ENCODE measurements around the gene SURF4. TPM values are rescaled to one million over a fixed set of nuclear protein-coding genes. Genes with fewer than 3 reads are reported as not detected.
A peak's percentile ranks its signal among the peaks of the same experiment; 100 is the strongest.

The SURF4 gene
- total RNA-seq, 1 experiment from 2014 or later = 134 TPM

DNA sequence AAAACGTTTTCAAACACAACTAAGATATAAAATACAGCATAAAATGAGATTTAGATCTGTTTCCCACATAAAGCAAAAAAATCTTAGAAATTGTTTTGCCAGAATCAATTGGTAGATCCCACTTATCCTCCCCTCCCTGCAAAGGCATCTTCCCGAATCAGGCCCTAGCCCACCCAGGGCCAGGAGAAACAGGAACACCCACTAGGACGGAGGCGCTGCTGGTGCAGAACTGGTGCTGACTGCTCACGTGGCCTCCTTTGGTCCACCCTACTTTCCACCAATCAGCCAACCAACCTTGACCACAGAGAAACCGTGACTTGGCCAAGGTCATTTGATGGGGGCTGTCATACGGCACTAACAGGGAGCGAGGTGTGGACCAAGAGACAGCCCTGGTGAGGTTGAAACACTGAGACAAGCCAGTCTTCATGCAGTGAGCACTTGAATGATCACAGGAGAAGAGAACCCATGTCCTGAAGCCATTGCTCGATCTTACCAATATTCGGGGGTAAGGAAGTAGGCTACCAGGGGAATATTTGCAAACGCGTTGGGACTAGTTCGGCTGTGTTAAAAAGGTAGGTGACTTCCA lies 14.3 kb downstream of the SURF4 start:
- H3K79me2 ChIP-seq (ENCODE audit: insufficient read depth, low read length) = peaks cover 49% of the 10 kb centered on the region
- peak overlapping the region; percentile 26; the same call in 1 of the 2 replicates for H3K27ac ChIP-seq (ENCODE audit: low read depth, low read length)

GRCh38 chr9:133360400-133361393 lies 15.2 kb downstream of the SURF4 start:
- RAD21 ChIA-PET (ENCODE audit: low non-redundant PET in 1 of 2, low total read pairs in 2 of 2, uncharacterized antibody in 2 of 2, unreplicated experiment in 2 of 2) = no interaction called here
- H3K27ac ChIP-seq (ENCODE audit: low read depth, low read length) = peak overlapping the region; percentile 26; the same call in 1 of the 2 replicates
- BruUV-seq (replicated peaks) = no TSS peak
- no peaks in the 10 kb centered on the region for H4K20me1 ChIP-seq (ENCODE audit: insufficient read depth)
- H3K4me3 ChIP-seq (replicated peaks in 1 of 2; ENCODE audit: low read depth in 1 of 2, low read length in 2 of 2) = no peak overlapping the region
- DNase-seq (ENCODE audit: low read depth, low spot score) = no peak
- peaks cover 46% of the 10 kb centered on the region for H3K79me2 ChIP-seq (ENCODE audit: insufficient read depth, low read length)
- H3K27me3 ChIP-seq (ENCODE audit: insufficient read depth, low read length) = no peaks in the 10 kb centered on the region
- H3K9me2 ChIP-seq (ENCODE audit: insufficient read depth) = no peaks in the 10 kb centered on the region
- no peak overlapping the region for H3K9ac ChIP-seq (ENCODE audit: low read length)
- intact Hi-C loops (cut with micrococcal nuclease) = no loop called here
- POLR2A ChIA-PET = no interaction called here
- no peak overlapping the region for H2AFZ ChIP-seq (ENCODE audit: low read depth, low read length, poor library complexity, severe bottlenecking)
- H3K9me3 ChIP-seq (ENCODE audit: control insufficient read depth in 1 of 2, insufficient read depth in 1 of 2, low read depth in 1 of 2, low read length in 2 of 2) = no peaks in the 10 kb centered on the region
- peaks cover 7 to 9% of the 10 kb centered on the region in 2 experiments; a peak in 3 of 4 replicates for H3K4me1 ChIP-seq (ENCODE audit: control insufficient read depth in 1 of 2, insufficient read depth in 2 of 2, low read length in 2 of 2)
- CTCF ChIA-PET = interaction anchor here (1.1 kb wide), 1 partner anchor 99 kb away, joined by 3 read pairs; the partner anchor contains the start of gene CACFD1
- ATAC-seq = no peak
- H3K4me2 ChIP-seq (ENCODE audit: low read length) = no peak overlapping the region
- H3K36me3 ChIP-seq (ENCODE audit: control insufficient read depth in 1 of 2, insufficient read depth in 2 of 2, low read length in 2 of 2) = peaks cover 28 to 42% of the 10 kb centered on the region in 2 experiments; a peak in 3 of 4 replicates
- TF ChIP-seq EZH2 (IDR thresholded peaks at IDR 0.05) (no peak), CBX3 (IDR thresholded peaks at IDR 0.05; ENCODE audit: low read depth) (no peak), ZBTB33 (IDR thresholded peaks at IDR 0.05; ENCODE audit: extremely low read depth, insufficient replicate concordance, low read length) (no peak), MAX (IDR thresholded peaks at IDR 0.05) (no peak), FOSL1 (IDR thresholded peaks at IDR 0.05; ENCODE audit: low read depth) (no peak), ATF3 (IDR thresholded peaks at IDR 0.05) (no peak), YY1 (IDR thresholded peaks at IDR 0.05; ENCODE audit: extremely low read depth, insufficient replicate concordance, low read depth, low read length) (no peak), JUND (IDR thresholded peaks at IDR 0.05) (no peak)

More for the DNA sequence above, 14.3 kb downstream of the SURF4 start:
- DNase-seq (ENCODE audit: low read depth, low spot score) (no peak), ATAC-seq (no peak)
- ChIA-PET CTCF (no interaction called here), POLR2A (no interaction called here), RAD21 (ENCODE audit: low non-redundant PET in 1 of 2, low total read pairs in 2 of 2, uncharacterized antibody in 2 of 2, unreplicated experiment in 2 of 2) (no interaction called here)
- H3K9ac ChIP-seq (ENCODE audit: low read length) = no peak overlapping the region
- intact Hi-C loops (cut with micrococcal nuclease) = no loop called here
- BruUV-seq (replicated peaks) = no TSS peak
- H4K20me1 ChIP-seq (ENCODE audit: insufficient read depth) = no peaks in the 10 kb centered on the region
- H2AFZ ChIP-seq (ENCODE audit: low read depth, low read length, poor library complexity, severe bottlenecking) = no peak overlapping the region
- no peak overlapping the region for H3K4me3 ChIP-seq (replicated peaks in 1 of 2; ENCODE audit: low read depth in 1 of 2, low read length in 2 of 2)
- no peaks in the 10 kb centered on the region for H3K9me3 ChIP-seq (ENCODE audit: control insufficient read depth in 1 of 2, insufficient read depth in 1 of 2, low read depth in 1 of 2, low read length in 2 of 2)
- H3K4me1 ChIP-seq (ENCODE audit: control insufficient read depth in 1 of 2, insufficient read depth in 2 of 2, low read length in 2 of 2) = peaks cover 7 to 9% of the 10 kb centered on the region in 2 experiments; a peak in 3 of 4 replicates
- TF ChIP-seq ATF3 (IDR thresholded peaks at IDR 0.05) (no peak), POLR2AphosphoS5 (IDR thresholded peaks at IDR 0.05; ENCODE audit: low read depth, low read length) (no peak), SIN3A (IDR thresholded peaks at IDR 0.05; ENCODE audit: low read depth) (no peak), FOSL1 (IDR thresholded peaks at IDR 0.05; ENCODE audit: low read depth) (no peak), ZNF274 (IDR thresholded peaks at IDR 0.05; ENCODE audit: low read depth, low read length) (no peak), JUND (IDR thresholded peaks at IDR 0.05) (no peak)
- H3K9me2 ChIP-seq (ENCODE audit: insufficient read depth) = no peaks in the 10 kb centered on the region
- no peak overlapping the region for H3K4me2 ChIP-seq (ENCODE audit: low read length)
- peaks cover 36 to 51% of the 10 kb centered on the region in 2 experiments; a peak in 3 of 4 replicates for H3K36me3 ChIP-seq (ENCODE audit: control insufficient read depth in 1 of 2, insufficient read depth in 2 of 2, low read length in 2 of 2)
- no peaks in the 10 kb centered on the region for H3K27me3 ChIP-seq (ENCODE audit: insufficient read depth, low read length)

Measured in HCT116 (cell line).